Immature natural killer cell (primary cell): ENCODE data around the gene FSTL3. TPM values are rescaled to one million over a fixed set of nuclear protein-coding genes. Genes with fewer than 3 reads are reported as not detected.
A peak's percentile ranks its signal among the peaks of the same experiment; 100 is the strongest.

Experiments used
- DNase-seq, 3 donors: peaks; one replicate each; pipeline ENCODE4 v3.0.0; 2022; ENCODE audit warnings: mixed read lengths in 1 of 3
- H3K27ac Mint-ChIP-seq, 6 donors: one replicate each; pipeline ENCODE4 v1.8.0; 2020; ENCODE audit warnings: mixed read lengths in 6 of 6, mild to moderate bottlenecking in 5 of 6, inconsistent platforms in 4 of 6, moderate library complexity in 3 of 6
- H3K27me3 Mint-ChIP-seq, 3 donors: one replicate each; pipeline ENCODE4 v1.8.0; 2020 to 2021; ENCODE audit warnings: low read depth in 3 of 3, mild to moderate bottlenecking in 3 of 3, mixed read lengths in 3 of 3, moderate library complexity in 3 of 3, inconsistent platforms in 1 of 3
- H3K36me3 Mint-ChIP-seq, 3 donors: one replicate each; pipeline ENCODE4 v1.8.0; 2020; ENCODE audit warnings: mixed read lengths in 3 of 3, inconsistent platforms in 2 of 3, mild to moderate bottlenecking in 2 of 3
- H3K4me1 Mint-ChIP-seq, 2 donors: one replicate each; pipeline ENCODE4 v1.8.0; 2020; ENCODE audit warnings: inconsistent platforms in 2 of 2, mild to moderate bottlenecking in 2 of 2, mixed read lengths in 2 of 2, moderate library complexity in 1 of 2
- H3K4me3 Mint-ChIP-seq, 5 donors: one replicate each; pipeline ENCODE4 v1.8.0; 2020; ENCODE audit warnings: mild to moderate bottlenecking in 5 of 5, mixed read lengths in 5 of 5, inconsistent platforms in 3 of 5, moderate library complexity in 3 of 5
- H3K9me3 Mint-ChIP-seq, 6 donors: one replicate each; pipeline ENCODE4 v1.8.0; 2020; ENCODE audit warnings: mild to moderate bottlenecking in 6 of 6, mixed read lengths in 6 of 6, inconsistent platforms in 4 of 6, moderate library complexity in 3 of 6
- polyA plus RNA-seq, 3 donors: library from polyadenylated mRNA; unstranded; fragments of 300-500 nt; fragmentation: Illumina TruSeq; gene quantifications; one replicate each; pipeline ENCODE4 v1.2.3, GENCODE V29; 2021

The FSTL3 gene
- polyA plus RNA-seq, 3 donors from 2014 or later = 1.4 to 2.6 TPM; not detected in 1

- Mint-ChIP-seq H3K4me1 (peaks cover 0 to 2% of the 10 kb centered on the region in 2 donors), H3K9me3 (no peaks in the 10 kb centered on the region), H3K27me3 (peaks cover 6 to 23% (median 15%) of the 10 kb centered on the region in 3 donors), H3K27ac (no peak overlapping the region), H3K36me3 (no peaks in the 10 kb centered on the region), H3K4me3 (no peak overlapping the region)
- no peak for DNase-seq
Measured at GRCh38 chr19:709965-710571, 33.9 kb downstream of the FSTL3 start.

- Mint-ChIP-seq H3K27me3 (peaks cover 6 to 27% (median 18%) of the 10 kb centered on the region in 3 donors), H3K4me3 (peak overlapping the region in 1 of 5 donors; percentile 7)
Measured at GRCh38 chr19:710767-711166, 34.6 kb downstream of the FSTL3 start.

GRCh38 chr19:711254-711653 lies 35.1 kb downstream of the FSTL3 start:
- H3K9me3 Mint-ChIP-seq = no peaks in the 10 kb centered on the region
- no peak overlapping the region for H3K27ac Mint-ChIP-seq
- no peaks in the 10 kb centered on the region for H3K36me3 Mint-ChIP-seq
- DNase-seq = no peak
- peaks cover 5 to 29% (median 18%) of the 10 kb centered on the region in 3 donors for H3K27me3 Mint-ChIP-seq
- peaks cover 0 to 2% of the 10 kb centered on the region in 2 donors for H3K4me1 Mint-ChIP-seq
- H3K4me3 Mint-ChIP-seq = peak overlapping the region in 2 of 5 donors; percentile 25 to 27

More at GRCh38 chr19:710767-711166, 34.6 kb downstream of the FSTL3 start:
- H3K27ac Mint-ChIP-seq = no peak overlapping the region
- no peak for DNase-seq
- no peaks in the 10 kb centered on the region for H3K36me3 Mint-ChIP-seq
- peaks cover 0 to 2% of the 10 kb centered on the region in 2 donors for H3K4me1 Mint-ChIP-seq
- H3K9me3 Mint-ChIP-seq = no peaks in the 10 kb centered on the region

- no peak overlapping the region for H3K4me3 Mint-ChIP-seq
- peaks cover 2 to 25% (median 22%) of the 10 kb centered on the region in 3 donors for H3K27me3 Mint-ChIP-seq
- H3K4me1 Mint-ChIP-seq = peaks cover 0 to 2% of the 10 kb centered on the region in 2 donors
- no peak overlapping the region for H3K27ac Mint-ChIP-seq
- no peak for DNase-seq
- no peaks in the 10 kb centered on the region for H3K9me3 Mint-ChIP-seq
- no peaks in the 10 kb centered on the region for H3K36me3 Mint-ChIP-seq
Measured at GRCh38 chr19:715347-715746, 39.2 kb downstream of the FSTL3 start.

- no peaks in the 10 kb centered on the region for H3K9me3 Mint-ChIP-seq
- DNase-seq = no peak
- H3K27ac Mint-ChIP-seq = no peak overlapping the region
- no peaks in the 10 kb centered on the region for H3K36me3 Mint-ChIP-seq
- H3K27me3 Mint-ChIP-seq = peaks cover 3 to 14% (median 12%) of the 10 kb centered on the region in 3 donors
- H3K4me1 Mint-ChIP-seq = peaks cover 0 to 2% of the 10 kb centered on the region in 2 donors
- no peak overlapping the region for H3K4me3 Mint-ChIP-seq
Measured at GRCh38 chr19:718251-718951, 42.2 kb downstream of the FSTL3 start.

- Mint-ChIP-seq H3K9me3 (no peaks in the 10 kb centered on the region), H3K27me3 (peaks cover 3 to 14% (median 12%) of the 10 kb centered on the region in 3 donors), H3K27ac (no peak overlapping the region), H3K4me1 (peaks cover 0 to 2% of the 10 kb centered on the region in 2 donors), H3K36me3 (no peaks in the 10 kb centered on the region), H3K4me3 (no peak overlapping the region)
- DNase-seq = no peak
Measured at GRCh38 chr19:718991-719512, 42.9 kb downstream of the FSTL3 start.

GRCh38 chr19:719636-720344 lies 43.6 kb downstream of the FSTL3 start:
- H3K27me3 Mint-ChIP-seq = peaks cover 3 to 14% (median 12%) of the 10 kb centered on the region in 3 donors
- H3K36me3 Mint-ChIP-seq = no peaks in the 10 kb centered on the region
- H3K27ac Mint-ChIP-seq = no peak overlapping the region
- no peaks in the 10 kb centered on the region for H3K9me3 Mint-ChIP-seq
- H3K4me3 Mint-ChIP-seq = no peak overlapping the region
- peak in 1 of 3 donors; percentile 11 for DNase-seq
- peaks cover 0 to 2% of the 10 kb centered on the region in 2 donors for H3K4me1 Mint-ChIP-seq

- no peak for DNase-seq
- Mint-ChIP-seq H3K36me3 (no peaks in the 10 kb centered on the region), H3K4me3 (no peak overlapping the region), H3K27me3 (peaks cover 3 to 11% (median 9%) of the 10 kb centered on the region in 3 donors), H3K27ac (no peak overlapping the region), H3K9me3 (no peaks in the 10 kb centered on the region), H3K4me1 (peaks cover 0 to 2% of the 10 kb centered on the region in 2 donors)
Measured at GRCh38 chr19:720345-721160, 44.4 kb downstream of the FSTL3 start.

GRCh38 chr19:722553-723101 lies 46.4 kb downstream of the FSTL3 start:
- H3K27ac Mint-ChIP-seq = no peak overlapping the region

GRCh38 chr19:723247-723646 lies 47.1 kb downstream of the FSTL3 start:
- Mint-ChIP-seq H3K27ac (no peak overlapping the region), H3K4me3 (no peak overlapping the region), H3K4me1 (no peaks in the 10 kb centered on the region), H3K9me3 (no peaks in the 10 kb centered on the region), H3K27me3 (peaks cover 2 to 4% (median 3%) of the 10 kb centered on the region in 3 donors), H3K36me3 (no peaks in the 10 kb centered on the region)
- DNase-seq = no peak

More at GRCh38 chr19:722553-723101, 46.4 kb downstream of the FSTL3 start:
- no peak for DNase-seq
- no peaks in the 10 kb centered on the region for H3K36me3 Mint-ChIP-seq
- no peak overlapping the region for H3K4me3 Mint-ChIP-seq
- H3K4me1 Mint-ChIP-seq = no peaks in the 10 kb centered on the region
- H3K27me3 Mint-ChIP-seq = peaks cover 2 to 6% (median 3%) of the 10 kb centered on the region in 3 donors
- H3K9me3 Mint-ChIP-seq = no peaks in the 10 kb centered on the region

GRCh38 chr19:723714-724113 lies 47.5 kb downstream of the FSTL3 start:
- no peak overlapping the region for H3K27ac Mint-ChIP-seq
- H3K27me3 Mint-ChIP-seq = peaks cover 1 to 3% (median 2%) of the 10 kb centered on the region in 3 donors
- no peaks in the 10 kb centered on the region for H3K9me3 Mint-ChIP-seq
- no peaks in the 10 kb centered on the region for H3K4me1 Mint-ChIP-seq
- no peak for DNase-seq
- no peak overlapping the region for H3K4me3 Mint-ChIP-seq
- no peaks in the 10 kb centered on the region for H3K36me3 Mint-ChIP-seq

GRCh38 chr19:725461-726089 lies 49.4 kb downstream of the FSTL3 start:
- H3K27ac Mint-ChIP-seq = no peak overlapping the region
- no peaks in the 10 kb centered on the region for H3K4me1 Mint-ChIP-seq
- no peaks in the 10 kb centered on the region for H3K9me3 Mint-ChIP-seq
- no peak overlapping the region for H3K4me3 Mint-ChIP-seq
- H3K36me3 Mint-ChIP-seq = no peaks in the 10 kb centered on the region
- peaks cover 2 to 4% (median 3%) of the 10 kb centered on the region in 3 donors for H3K27me3 Mint-ChIP-seq
- no peak for DNase-seq
